DOHH2 (cell line): ENCODE measurements around the gene B3GNT9.
A peak's percentile ranks its signal among the peaks of the same experiment; 100 is the strongest.

ENCODE experiments used
- CTCF ChIP-seq: fragments of 200-600 bp; sonication (generic); IDR thresholded peaks from one replicate; pipeline ENCODE4 v1.5.1; 2014; ENCODE audit warnings: antibody characterized with exemption, mild to moderate bottlenecking, low read depth, low read length; ENCODE audit not compliant: poor library complexity, severe bottlenecking
- EZH2phosphoT487 ChIP-seq: fragments of 200-600 bp; sonication (generic); IDR thresholded peaks from 2 replicates; pipeline ENCODE4 v1.6.1; 2017; ENCODE audit warnings: borderline replicate concordance, mild to moderate bottlenecking, antibody characterized with exemption, low read length, moderate library complexity, mixed read lengths

DNA sequence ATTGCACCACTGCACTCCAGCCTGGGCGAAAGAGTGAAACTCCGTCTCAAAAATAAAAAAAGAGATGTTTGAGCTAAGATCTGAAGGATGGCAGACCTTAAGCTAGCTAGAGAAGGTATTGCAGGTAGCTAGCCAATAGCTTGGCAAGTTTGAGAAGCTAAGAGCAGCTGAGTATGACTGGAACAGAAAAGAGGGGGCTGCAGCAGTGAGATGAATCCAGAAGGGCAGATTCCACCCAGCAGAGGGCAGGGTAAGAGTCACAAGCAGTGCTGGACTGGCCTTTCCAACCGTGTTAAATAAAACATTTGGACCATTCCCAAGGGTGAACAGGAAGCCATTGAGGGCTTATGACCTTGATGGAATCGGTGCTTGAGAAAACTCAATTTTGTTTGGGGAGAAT is 46.7 kb downstream of the B3GNT9 start:
- TF ChIP-seq CTCF (peak; percentile 18), EZH2phosphoT487 (no peak)
